Measurements from ENCODE around the gene KMO. TPM values are rescaled to one million over a fixed set of nuclear protein-coding genes. Genes with fewer than 3 reads are reported as not detected.

KMO gene
- total RNA-seq, result 1.6 TPM

GRCh38 chr1:241532162-241532531 is at the start of gene KMO:
TSS of gene KMO (plus strand) at chr1:241532378. CDS start at chr1:241532445, 67 bp downstream.
- intact Hi-C loops (cut with DNase I), result no loop called here
- peak; percentile 38 for ATAC-seq

GRCh38 chr1:241482761-241483250 is 49.4 kb upstream of the KMO start:
- no peak for DNase-seq (ENCODE audit: low spot score)
- intact Hi-C loops (cut with DNase I), result no loop called here

More at GRCh38 chr1:241532162-241532531, at the start of gene KMO:
- DNase-seq (ENCODE audit: low spot score), result no peak

GRCh38 chr1:241485145-241485544 is 47.0 kb upstream of the KMO start:
- ATAC-seq (no peak), DNase-seq (ENCODE audit: low spot score) (no peak)
- intact Hi-C loops (cut with DNase I), result no loop called here

More at GRCh38 chr1:241482761-241483250, 49.4 kb upstream of the KMO start:
- ATAC-seq, result no peak

- DNase-seq (ENCODE audit: low spot score), result no peak
- intact Hi-C loops (cut with DNase I), result no loop called here
- no peak for ATAC-seq
Measured at GRCh38 chr1:241485554-241485992, 46.6 kb upstream of the KMO start.

GRCh38 chr1:241488739-241489138 is 43.4 kb upstream of the KMO start:
- DNase-seq (ENCODE audit: low spot score), result no peak
- no peak for ATAC-seq
- intact Hi-C loops (cut with DNase I), result no loop called here

GRCh38 chr1:241495741-241496140 is 36.4 kb upstream of the KMO start:
- intact Hi-C loops (cut with DNase I), result no loop called here
- no peak for DNase-seq (ENCODE audit: low spot score)
- ATAC-seq, result no peak

GRCh38 chr1:241499910-241500309 is 32.3 kb upstream of the KMO start:
- intact Hi-C loops (cut with DNase I), result no loop called here
- ATAC-seq (no peak), DNase-seq (ENCODE audit: low spot score) (no peak)

GRCh38 chr1:241503444-241503843 is 28.7 kb upstream of the KMO start:
- intact Hi-C loops (cut with DNase I), result no loop called here
- DNase-seq (ENCODE audit: low spot score) (no peak), ATAC-seq (no peak)

- ATAC-seq (no peak), DNase-seq (ENCODE audit: low spot score) (no peak)
- intact Hi-C loops (cut with DNase I), result no loop called here
Measured at GRCh38 chr1:241507189-241507863, 24.9 kb upstream of the KMO start.

GRCh38 chr1:241513378-241513777 is 18.8 kb upstream of the KMO start:
- no peak for ATAC-seq
- intact Hi-C loops (cut with DNase I), result no loop called here
- no peak for DNase-seq (ENCODE audit: low spot score)

- ATAC-seq (peak; percentile 23), DNase-seq (ENCODE audit: low spot score) (peak; percentile 62)
- intact Hi-C loops (cut with DNase I), result no loop called here
Measured at GRCh38 chr1:241518476-241519307, 13.5 kb upstream of the KMO start.

- DNase-seq (ENCODE audit: low spot score) (peak; percentile 97), ATAC-seq (peak; percentile 100)
- intact Hi-C loops (cut with DNase I), result no loop called here
Measured at GRCh38 chr1:241519308-241520079, 12.7 kb upstream of the KMO start, which contains the start of gene FH. TSS of gene FH (minus strand) at chr1:241519755. CDS start at chr1:241519722, 33 bp downstream.

- DNase-seq (ENCODE audit: low spot score), result no peak
- intact Hi-C loops (cut with DNase I), result no loop called here
- ATAC-seq, result peak; percentile 1
Measured at GRCh38 chr1:241520080-241520465, 12.1 kb upstream of the KMO start.

GRCh38 chr1:241521718-241522117 is 10.5 kb upstream of the KMO start:
- intact Hi-C loops (cut with DNase I), result no loop called here
- ATAC-seq (no peak), DNase-seq (ENCODE audit: low spot score) (no peak)

GRCh38 chr1:241525026-241525425 is 7.2 kb upstream of the KMO start:
- ATAC-seq (no peak), DNase-seq (ENCODE audit: low spot score) (no peak)
- intact Hi-C loops (cut with DNase I), result no loop called here

GRCh38 chr1:241527146-241527545 is 5.0 kb upstream of the KMO start:
- intact Hi-C loops (cut with DNase I), result no loop called here
- no peak for ATAC-seq
- no peak for DNase-seq (ENCODE audit: low spot score)

- no peak for DNase-seq (ENCODE audit: low spot score)
- intact Hi-C loops (cut with DNase I), result no loop called here
- ATAC-seq, result peak; percentile 86
Measured at GRCh38 chr1:241531195-241532161, 700 bp upstream of the KMO start.

- DNase-seq (ENCODE audit: low spot score), result no peak
- intact Hi-C loops (cut with DNase I), result no loop called here
- no peak for ATAC-seq
Measured at GRCh38 chr1:241532864-241533263, 686 bp downstream of the KMO start.
